GM12865 (cell line): ENCODE data around the gene HSD3B7.

Source experiments
- DNase-seq: peaks from one replicate; pipeline ENCODE4 v3.0.0; 2010; ENCODE audit warnings: low read depth
- H3K4me3 ChIP-seq: 2 replicates; pipeline ENCODE4 v1.5.1; 2011; ENCODE audit warnings: mild to moderate bottlenecking, low read depth, low read length, control low read depth
- CTCF ChIP-seq: IDR thresholded peaks from 2 replicates; pipeline ENCODE4 v1.5.1; 2011; ENCODE audit warnings: low read length, control low read depth, low read depth, inconsistent platforms; ENCODE audit not compliant: insufficient read depth; ENCODE audit errors: missing control alignments

Gene HSD3B7

DNA sequence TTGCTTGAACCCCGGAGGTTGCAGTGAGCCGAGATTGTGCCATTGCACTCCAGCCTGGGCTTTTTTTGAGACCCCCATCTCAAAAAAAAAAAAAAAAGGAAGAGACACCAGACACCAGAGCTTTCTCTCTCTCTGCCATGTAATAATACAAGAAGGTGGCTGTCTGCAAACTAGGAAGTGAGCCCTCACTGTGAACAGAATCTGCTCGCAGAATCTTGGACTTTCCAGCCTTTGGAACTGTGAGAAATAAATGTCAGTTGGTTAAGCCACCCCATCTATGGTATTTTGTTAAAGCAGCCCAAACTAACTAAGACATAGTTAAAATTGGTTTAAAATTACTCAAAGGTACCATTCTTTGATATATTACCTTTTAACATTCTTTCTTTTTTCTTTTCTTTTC, 35.5 kb downstream of the HSD3B7 start:
- DNase-seq: no peak
- no peak overlapping the region for H3K4me3 ChIP-seq
- no peak for TF ChIP-seq CTCF

DNA sequence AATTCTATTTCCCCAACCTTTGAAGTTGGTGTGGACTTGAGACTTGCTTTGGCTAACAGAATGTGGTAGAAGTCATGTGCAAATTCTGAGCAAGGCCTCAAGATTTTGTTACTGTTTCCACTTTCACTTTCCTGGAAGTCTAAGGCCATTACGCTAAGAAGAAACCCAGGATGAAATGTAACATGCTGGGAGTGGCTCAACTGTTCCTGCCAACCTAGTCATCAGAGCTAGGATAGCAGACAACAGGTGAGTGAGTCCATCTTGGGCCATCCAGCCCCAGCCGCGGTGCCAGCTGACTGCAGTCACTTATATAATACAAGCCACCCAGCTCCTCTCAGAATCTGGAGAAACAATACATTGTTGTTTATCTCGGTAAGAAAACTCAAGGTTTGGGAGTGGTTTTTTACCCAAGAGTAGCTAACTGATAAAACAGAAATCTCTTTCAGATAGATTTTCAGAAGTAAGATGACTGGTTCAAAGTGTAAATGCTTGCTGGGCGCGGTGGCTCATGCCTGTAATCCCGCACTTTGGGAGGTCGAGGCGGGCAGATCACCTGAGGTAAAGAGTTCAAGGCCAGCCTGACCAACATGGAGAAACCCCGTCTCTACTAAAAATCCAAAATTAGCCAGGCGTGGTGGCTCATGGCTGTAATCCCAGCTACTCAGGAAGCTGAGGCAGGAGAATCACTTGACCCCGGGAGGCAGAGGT, 37.7 kb downstream of the HSD3B7 start:
- TF ChIP-seq CTCF: no peak
- no peak for DNase-seq
- no peak overlapping the region for H3K4me3 ChIP-seq

DNA sequence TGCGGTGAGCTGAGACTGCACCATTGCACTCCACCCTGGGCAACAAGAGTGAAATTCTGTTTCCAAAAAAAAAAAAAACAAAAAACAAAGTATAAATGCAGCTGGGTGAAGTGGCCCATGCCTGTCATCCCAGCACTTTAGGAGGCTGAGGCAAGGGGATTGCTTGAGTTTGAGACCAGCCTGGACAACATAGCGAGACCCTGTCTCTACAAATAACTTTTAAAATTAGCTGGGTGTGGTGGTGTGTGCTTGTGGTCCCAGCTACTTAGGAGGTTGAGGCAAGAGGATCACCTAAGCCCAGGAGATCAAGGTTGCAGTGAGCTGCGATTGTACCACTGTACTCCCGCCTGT, 38.2 kb downstream of the HSD3B7 start:
- DNase-seq: no peak
- TF ChIP-seq CTCF: no peak
- H3K4me3 ChIP-seq: no peak overlapping the region

DNA sequence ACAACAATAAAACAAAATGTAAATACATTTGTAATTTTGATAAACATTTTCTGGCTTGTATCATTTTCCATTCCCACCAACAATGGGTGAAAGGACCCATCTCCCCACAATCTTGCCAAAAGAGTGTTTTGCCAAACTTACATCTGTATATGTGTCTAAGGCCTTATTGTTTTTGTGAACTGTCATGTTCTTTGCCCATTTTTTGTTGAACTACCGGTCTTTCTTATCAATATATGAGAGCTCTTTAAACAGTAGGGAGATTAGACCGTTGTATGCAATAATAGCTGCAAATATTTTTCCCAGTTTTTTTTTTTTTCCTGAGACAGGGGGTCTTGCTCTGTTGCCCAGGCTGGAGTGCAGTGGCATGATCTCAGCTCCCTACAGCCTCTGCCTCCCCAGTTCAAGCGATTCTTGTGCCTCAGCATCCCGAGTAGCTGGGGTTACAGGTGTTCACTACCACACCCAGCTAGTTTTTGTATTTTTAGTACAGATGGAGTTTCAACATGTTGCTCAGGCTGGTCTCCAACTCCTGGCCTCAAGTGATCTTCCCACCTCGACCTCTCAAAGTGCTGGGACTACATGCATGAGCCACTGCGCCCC, 38.7 kb downstream of the HSD3B7 start:
- no peak overlapping the region for H3K4me3 ChIP-seq
- DNase-seq: no peak
- TF ChIP-seq CTCF: no peak

DNA sequence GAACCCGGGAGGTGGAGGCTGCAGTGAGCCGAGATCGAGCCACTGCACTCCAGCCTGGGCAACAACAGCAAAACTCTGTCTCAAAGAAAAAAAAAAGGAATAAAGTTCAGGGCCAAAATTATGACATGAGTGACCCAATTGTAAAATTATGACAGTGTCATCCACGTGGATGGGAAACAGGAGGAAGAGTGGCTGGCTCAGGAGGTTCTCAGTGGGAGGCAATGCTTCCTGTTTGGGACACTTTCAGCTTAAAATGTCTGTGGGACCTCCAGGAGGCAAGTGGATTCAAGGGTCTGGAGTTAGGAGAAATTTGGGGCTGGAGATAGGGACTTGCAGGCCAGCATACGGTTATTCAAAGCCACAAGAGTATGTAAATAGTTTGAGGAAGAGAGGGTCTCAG, 40.3 kb downstream of the HSD3B7 start:
- TF ChIP-seq CTCF: no peak
- DNase-seq: no peak
- no peak overlapping the region for H3K4me3 ChIP-seq

DNA sequence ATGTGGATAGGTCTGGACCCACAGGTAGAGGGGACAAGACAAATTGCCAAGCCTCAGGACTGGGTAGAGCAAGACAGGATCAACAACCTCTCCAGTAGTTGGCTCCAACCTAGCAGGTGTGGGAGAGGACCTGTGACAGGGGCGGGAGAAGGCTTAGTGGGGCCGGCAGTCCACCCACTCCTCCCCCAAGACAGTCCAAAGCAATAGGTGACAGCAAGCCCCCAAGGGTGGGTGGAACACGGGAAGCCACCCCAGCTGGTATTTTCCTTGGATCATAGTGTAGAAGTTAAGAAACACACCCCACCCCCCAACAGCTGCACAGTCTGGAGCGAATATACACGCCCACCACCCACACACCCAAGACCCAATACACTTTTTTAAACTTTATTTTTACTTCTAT, 44.3 kb downstream of the HSD3B7 start:
- no peak for TF ChIP-seq CTCF
- no peak for DNase-seq
- no peak overlapping the region for H3K4me3 ChIP-seq

DNA sequence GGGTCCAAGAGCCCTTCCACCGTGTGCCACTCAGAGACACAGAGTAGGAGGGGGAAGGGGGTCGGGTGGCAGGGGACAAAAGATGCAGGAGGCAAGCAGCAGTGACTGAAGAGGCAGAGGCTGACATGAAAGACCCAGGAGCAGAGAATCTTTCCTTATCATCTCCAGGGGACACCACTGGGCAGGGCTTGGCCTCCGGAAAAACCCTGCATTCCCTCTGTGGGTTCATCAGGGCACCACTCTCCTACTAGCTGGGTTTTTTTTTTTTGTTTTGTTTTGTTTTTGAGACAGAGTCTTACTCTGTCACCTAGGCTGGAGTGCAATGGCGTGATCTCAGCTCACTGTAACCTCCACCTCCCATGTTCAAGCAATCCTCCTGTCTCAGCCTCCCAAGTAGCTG, 46.3 kb downstream of the HSD3B7 start:
- H3K4me3 ChIP-seq: no peak overlapping the region
- no peak for TF ChIP-seq CTCF
- DNase-seq: no peak
